Stimulated activated CD8-positive, alpha-beta memory T cell treated with anti-CD3 and anti-CD28 coated beads, Interleukin-7, amount 100 ng/mL, for 4 hours (primary cell): ENCODE data around the gene MYLK2.
"Not testable (repeated sequence)": the region's sequence is repeated elsewhere in the genome, so short reads cannot be mapped to it uniquely, and the experiment has no call there.

Experiments used
- DNase-seq, 2 donors: peaks; one replicate each; pipeline ENCODE4 v3.0.0-alpha.2; 2020; ENCODE audit warnings: low read depth in 2 of 2

MYLK2 gene

DNA sequence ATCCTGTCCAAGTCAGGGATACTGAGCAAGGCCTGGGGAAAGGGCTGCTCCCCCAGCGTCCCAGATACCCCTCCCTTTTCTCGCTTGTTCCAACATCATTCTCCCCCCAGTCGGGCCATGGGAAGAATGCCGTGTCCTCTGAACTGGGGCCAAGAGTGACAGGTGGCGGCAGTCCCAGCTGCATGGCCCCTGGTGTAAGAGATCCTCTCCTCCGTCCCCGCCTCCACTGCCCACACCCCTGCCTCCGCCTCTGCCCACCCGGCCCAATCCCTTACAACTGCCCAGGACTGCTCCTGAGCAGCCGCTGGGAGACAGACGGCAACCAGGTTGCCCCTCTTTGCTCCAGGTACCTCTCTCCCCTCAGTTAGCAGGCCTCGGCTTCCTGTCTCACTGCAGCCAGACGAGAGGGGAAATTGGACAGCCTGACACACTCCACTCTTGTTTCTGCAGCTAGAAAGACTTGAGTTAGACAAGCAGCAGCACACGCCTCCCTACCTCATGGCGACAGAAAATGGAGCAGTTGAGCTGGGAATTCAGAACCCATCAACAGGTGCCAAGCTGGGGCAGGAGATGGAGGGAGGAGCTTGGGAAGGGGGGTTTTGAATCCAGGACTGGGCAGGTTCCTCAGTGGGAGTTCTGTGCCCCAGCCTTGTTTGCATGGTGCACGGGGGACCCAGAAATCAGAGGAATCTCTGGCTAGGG lies at the start of gene MYLK2:
TSS of gene MYLK2 (plus strand) at position 274 of the 702 bp plus-strand sequence. CDS start at position 499, 225 bp downstream.
- DNase-seq = no peak

DNA sequence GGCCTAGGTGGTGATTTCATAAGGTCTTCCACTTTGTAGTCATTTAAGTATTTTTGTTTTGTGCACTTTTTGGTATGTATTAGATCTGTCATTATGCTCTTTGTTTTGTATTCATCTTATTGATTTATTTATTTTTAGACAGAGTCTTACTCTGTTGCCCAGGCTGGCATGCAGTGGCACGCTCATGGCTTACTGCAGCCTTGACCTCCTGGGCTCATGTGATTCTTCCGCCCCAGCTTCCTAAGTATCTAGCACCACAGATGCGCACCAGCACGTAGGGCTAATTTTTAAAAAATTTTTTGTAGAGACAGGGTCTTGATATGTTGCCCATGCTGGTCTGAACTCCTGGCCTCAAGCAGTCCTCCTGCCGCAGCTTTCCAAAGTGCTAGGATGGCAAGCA lies 49.5 kb upstream of the MYLK2 start:
- no peak for DNase-seq

DNA sequence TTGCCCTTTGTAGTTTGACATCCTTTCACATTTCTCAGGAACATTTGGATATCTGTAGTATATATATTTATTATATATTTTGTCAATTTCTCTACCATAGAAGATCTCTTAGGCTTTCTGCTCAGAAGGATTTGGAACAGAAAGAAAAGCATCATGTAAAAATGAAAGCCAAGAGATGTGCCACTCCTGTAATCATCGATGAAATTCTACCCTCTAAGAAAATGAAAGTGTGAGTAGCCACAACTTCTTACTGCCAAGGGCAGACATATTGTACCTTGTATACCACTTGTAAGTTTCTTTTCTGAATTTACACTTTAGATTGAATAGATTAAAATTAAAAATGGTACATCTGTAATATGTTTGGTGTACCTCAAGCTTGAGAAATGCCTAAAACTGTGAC lies 48.9 kb upstream of the MYLK2 start:
- DNase-seq = no peak

DNA sequence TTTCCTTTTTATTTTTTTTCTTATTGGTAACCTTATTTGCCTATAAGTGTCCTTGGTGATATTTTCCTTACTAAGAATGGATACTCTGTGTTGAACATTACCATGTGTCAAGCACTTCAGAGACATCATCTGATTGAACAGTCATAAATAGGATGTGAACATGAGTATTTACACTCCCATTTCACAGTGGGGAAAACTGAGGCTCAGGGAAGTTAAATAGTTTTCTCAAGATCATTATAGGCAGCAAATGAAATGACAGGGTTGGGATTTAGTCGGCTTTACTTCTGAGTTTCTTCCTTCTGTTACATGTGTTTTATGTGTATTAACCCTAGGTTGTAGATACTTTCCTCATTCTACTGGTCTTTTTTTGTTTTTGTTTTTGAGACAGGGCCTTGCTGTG lies 44.7 kb upstream of the MYLK2 start:
- DNase-seq = no peak

DNA sequence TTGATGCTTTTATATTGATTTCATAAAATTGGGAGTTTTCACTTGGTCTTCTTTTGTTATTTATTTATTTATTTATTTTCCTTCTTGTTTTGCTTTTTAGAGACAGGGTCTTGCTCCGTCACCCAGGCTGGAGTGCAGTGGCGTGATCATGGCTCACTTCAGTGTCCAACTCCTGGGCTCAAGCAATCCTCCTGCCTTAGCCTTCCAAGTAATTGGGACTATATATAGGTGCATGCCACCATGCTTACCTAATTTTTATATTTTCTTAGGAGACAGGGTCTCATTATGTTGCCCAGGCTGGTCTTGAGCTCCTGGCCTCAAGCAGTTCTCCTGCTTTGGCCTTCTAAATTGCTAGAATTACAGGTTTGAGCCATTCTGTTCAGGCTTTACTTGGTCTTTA lies 38.3 kb upstream of the MYLK2 start:
- no peak for DNase-seq

DNA sequence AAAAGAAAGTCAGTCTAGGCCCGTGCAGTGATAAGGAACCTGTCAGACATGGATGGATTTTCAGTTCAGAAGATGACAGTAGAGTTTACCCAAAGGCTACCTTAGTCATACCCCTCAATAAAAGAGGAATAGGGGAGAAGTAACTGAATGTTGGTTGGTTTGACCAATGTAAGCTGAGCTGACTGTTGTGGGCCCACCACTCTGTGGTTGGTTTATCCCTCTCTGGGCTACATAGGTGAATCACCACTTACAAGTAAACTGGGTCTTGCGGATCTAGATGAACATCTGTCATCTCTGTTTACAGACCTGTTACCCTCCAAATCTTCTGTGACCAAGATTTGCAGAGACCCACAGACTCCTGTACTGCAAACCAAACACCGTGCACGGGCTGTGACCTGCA lies 37.2 kb upstream of the MYLK2 start:
- no peak for DNase-seq

DNA sequence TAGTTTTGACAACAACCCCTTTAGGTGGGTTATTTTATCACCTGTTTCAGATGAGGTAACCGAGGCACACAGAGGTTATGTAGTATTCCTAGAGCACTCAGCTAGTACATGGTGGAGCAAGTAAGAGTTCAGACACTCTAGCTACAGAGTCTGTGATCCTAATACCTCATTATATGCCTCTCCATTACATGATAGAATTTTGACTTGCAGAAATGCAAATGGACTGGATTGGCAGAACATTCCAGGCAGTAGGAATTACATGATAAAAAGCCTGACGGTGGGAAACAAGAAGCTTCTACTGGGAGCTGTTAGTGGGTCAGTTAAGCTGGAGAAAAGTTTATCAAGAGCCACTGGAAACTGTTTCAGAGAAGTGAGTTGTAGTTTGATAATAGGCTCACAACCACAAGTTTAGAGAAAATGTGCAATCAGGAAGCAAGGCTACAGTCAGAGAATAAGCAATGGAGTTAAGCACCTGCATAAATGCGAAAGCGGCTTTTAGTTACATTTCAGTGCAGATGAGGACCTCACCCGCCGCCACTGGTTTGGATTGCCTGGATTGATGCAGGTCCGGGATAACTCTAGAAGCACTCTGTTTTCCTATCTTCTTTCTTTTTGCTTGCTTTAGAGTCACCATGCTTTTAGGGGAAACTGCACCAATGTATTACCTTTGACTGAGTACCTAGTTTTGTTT lies 34.7 kb upstream of the MYLK2 start:
- DNase-seq = no peak

DNA sequence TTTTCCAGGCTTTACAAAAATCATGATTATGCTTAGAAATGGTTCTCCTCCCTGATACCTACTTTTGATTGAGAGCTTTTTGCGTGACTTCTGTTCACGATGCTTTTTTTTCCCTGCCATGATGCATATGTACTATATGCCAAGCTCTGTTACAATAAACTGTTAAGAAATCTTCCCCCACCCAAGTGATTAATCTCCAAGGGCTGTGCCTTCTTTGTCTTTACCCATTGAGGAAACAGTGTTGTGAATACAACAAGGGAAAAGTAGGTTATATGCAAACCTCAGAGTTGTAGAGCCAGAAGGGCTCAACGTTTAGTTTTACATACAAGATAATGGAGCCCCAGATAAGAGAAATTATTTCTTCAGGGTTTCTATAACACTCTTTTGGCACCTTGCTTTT lies 34.1 kb upstream of the MYLK2 start:
- no peak for DNase-seq

DNA sequence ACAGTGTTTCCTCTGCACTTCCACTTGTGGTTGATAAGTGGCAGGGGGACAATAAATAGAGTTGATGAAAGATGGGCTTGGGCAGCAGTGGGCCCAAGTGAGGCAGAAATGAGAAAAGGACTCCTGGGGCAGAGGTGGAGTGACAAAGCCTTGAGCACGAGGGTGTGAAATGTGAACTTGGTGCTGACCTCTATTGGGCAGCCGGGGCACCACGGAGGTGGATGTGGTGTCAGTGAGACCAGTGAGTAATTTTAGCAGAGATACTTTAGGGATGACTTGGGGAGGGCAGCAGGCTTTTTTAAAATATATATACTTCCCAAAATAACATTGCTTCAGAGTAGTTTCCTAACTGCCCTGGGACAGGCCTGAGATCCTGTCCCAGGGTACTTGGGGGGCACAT lies 30.6 kb upstream of the MYLK2 start:
- no peak for DNase-seq

DNA sequence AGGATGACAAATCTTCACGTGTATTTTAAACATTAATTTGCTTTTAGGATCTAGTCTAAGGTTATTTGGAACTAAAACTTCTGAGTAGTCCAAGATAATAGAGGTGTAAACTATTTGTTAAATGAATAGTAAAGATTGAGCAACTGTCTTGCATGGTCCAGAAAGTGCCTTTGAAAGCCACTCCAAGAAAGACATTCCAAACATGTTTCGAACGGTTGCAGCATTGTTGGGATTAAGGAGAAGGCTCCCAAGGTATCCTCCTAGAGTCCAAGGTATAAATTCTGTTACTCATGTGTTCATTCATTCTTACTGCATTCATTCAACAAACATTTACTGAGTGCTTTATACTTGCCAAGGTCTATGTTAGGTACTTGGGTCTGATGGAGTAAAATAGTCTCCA lies 28.8 kb upstream of the MYLK2 start:
- no peak for DNase-seq

DNA sequence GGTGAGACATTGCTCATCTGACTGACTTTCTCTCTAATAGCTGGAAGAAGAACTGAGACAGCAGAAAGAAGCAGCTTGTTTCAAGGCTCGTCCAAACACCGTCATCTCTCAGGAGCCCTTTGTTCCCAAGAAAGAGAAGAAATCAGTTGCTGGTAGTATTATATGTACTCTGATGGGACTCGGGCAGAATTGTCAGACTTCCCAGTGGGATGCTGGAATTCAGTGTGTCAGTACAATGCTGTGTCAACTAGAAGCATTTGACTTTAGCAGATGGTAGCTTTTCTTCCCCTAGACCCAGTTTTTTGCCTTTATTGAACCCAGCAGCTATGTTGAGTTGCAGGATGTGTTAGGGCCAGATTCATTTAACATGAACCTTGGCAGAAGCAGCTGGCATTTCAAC lies 21.8 kb upstream of the MYLK2 start:
- DNase-seq = no peak

DNA sequence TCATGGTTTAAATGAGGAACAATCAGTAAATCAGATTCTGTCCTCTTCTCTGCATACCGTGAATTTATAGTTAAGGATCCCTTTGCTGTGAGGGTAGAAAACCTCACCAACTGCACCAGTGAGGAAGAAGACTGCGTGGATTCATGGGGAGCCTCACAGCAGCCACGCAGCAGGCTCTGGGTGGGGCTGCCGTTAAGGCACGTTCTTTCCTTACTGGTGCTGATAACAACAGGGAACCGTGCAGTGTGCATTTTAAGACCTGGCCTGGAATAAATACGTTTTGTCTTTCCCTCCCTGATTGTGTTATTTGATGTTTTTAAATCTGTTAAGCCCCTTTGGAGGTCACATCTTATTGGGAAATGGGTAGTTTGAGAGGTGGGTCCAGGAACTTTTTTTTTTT lies 17.6 kb upstream of the MYLK2 start:
- DNase-seq = no peak

DNA sequence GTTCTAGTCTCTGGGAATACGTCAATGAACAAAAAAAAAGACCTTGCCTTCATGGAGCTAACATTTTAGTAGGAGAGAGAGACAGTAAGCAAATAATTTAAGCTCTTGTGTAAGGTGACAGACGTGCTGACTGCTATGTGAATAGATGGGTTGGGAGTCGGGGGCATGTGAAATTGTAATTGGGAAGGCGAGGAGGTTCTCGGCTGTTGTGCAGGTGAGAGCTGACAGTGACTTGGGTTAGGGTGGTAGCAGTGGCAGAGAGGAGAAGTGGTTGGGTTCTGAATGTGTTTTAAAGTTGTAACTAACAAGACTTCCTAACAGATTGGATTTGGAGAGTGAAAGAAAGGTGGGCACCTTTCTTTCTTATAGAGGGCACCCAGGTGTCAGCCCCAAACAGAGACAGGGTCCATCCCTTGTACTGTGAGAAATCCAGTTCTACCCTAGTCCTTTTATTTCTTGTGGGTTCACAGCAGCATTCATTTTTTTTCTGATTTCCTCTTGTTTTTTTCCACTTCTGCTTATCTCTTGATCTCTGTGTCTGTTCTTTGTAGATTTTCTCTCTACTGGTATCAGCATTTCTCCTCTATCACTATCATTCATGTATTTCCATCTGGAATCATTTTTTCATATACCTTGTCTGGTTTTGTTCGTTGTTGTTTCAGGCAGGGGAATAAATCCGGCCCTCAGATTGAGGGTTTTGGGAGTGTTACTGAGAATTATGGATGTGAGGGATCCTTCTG lies 15.4 kb upstream of the MYLK2 start:
- DNase-seq = no peak

DNA sequence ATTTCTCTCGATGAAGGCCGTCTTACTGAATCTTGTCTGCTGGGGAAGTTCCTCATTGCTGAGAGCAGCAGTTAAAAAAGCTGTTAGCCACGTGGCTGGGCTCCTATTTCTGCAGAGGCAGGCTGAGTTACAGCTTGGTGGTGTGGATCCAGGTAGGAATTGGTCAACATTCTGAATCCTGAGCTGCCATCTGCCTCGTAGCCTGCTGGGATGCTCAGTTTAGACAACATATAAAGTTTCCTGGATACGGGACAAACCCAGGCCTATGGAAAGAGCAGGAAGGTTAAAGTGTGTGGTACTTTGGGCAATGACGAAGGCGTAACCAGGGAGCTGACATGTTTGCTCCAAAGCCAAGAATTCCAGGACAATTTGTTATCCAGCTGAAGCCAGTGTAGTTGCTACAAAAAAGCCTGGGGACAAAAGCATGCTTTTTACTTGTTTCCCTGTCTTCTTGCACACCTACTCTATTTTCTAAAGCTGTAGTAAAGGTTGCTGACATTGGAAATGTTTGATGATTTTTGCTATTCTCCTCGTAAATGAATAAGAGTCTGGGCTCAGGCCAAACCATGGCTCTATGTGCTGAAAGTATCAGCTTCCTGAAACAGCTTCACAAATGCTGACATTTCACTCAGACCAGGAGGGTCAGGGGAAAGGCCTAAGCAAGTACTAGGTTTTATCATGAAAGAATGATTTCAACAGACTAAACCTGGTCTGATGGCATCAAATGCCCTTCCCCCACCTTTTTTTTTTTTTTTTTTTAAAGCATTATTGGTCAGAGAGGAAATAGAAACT lies 12.4 kb upstream of the MYLK2 start:
- no peak for DNase-seq

DNA sequence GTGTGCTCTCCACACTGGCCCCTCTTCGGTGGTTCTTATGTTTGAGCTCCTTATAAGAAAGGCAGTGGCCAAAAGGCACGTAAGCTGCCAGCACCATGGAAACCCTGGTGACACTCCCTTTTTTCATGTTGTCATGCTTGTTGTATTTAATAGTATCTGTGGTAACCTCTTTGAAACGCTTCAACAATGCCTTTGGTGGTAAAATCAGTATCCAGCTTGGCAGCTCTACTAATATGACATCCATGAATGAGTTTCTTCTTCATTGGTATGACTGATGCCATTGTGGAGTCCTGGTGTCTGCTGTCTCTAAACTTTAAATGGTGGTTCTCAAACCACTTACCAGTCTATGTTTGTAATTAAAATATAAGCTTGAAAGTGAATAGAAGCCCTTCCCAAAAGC lies 10.7 kb upstream of the MYLK2 start:
- DNase-seq = no peak

DNA sequence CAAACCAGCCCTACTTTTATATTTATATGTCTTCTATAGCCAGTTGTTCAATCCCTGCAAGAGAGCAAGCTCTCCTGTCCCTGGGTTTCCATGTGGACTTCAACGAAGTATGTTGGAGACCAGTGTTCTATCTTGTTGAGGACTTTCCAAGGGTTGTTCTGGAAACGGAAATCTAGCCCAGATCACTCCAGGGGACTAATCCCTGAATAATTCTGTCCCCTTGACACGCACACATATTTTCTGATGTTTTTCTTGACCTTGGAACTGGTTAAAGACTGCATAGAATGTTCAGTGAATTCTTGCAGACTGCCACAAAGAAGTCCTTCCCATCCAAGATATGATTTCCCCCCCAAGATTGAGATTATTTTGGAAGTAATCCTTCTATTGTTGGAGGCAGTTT lies 9.5 kb upstream of the MYLK2 start:
- no peak for DNase-seq

DNA sequence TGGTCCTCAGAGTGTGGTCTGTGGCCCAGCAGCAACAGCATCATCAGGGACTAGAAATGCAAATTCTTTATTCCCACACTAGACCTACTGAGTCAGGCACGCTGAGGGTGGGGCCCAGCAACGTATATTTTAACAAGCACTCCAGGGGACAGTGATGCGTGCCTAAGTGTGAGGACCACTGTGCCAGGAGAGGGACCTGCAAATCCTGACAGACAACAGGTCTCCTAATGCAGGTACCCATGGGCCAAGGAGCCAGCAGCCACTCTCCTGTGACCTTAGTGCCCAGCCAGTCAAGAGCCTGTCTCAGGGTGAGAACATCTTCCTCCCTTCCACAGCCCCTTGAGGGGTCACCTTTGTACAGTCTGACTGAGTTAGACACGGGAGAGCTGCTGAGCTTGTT lies 8.0 kb upstream of the MYLK2 start:
- no peak for DNase-seq

DNA sequence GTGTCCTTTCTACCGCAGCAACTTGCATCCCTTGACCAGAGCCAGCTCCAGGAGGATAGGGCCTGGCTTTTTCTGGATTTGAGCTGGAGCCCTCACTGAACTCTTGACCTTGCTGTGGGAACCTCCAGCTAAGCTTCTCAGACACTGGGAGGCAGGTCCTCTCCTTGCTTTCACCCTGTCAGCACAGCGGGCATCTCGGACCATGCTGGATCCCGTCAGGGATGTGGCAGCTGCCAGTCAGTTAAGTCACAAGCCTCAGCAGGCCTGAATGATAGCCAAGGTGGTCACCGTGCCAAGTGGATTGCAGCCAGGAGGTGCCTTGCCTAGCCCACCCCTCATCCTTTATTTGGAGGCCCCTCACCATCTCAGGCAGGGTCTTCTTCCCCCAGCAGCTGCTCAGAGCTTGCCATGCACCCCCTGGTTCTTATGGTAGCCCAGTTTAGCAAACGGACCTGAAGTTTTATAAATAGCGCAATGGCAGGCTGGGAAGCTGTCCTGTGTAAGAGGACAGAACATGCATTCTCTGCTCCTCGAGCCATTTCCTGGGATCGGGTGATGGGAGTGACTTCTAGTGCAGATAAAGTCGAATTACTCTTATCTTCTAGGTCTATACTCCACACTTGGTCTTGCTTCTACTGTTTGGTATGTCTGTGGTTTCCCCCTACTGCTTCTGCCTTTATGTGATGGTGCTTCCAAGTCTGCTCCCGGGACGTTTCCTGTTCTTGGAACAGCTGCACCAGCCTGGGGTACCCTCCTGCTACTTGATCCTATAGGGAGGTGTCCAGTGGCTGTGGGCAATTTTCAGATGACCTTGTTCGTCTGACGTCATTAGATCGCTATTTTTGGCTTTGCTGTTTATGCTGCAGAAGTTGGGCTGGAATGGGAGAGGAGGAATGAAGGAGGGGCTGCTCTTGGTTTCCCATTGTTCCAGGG lies 7.1 kb upstream of the MYLK2 start:
- no peak for DNase-seq

DNA sequence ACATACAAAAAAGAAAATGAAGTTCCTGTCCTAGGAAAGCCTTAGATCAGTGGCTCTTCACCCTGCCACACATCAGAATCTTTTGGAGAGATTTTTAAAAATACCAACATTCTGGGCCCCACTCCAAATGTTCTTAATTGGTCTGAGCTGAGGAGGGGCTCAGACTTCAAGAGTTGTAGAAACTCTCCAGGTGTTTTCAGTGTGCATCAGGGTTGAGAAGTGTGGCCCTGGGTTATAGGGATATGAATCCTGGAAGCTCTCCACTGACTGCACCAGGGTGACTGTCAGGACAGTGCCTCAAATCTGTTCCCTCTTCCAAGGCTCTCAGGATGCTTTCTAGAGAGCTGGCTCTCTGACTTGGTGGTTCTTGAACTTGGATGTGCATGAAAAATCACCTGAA lies 5.5 kb upstream of the MYLK2 start:
- no peak for DNase-seq

DNA sequence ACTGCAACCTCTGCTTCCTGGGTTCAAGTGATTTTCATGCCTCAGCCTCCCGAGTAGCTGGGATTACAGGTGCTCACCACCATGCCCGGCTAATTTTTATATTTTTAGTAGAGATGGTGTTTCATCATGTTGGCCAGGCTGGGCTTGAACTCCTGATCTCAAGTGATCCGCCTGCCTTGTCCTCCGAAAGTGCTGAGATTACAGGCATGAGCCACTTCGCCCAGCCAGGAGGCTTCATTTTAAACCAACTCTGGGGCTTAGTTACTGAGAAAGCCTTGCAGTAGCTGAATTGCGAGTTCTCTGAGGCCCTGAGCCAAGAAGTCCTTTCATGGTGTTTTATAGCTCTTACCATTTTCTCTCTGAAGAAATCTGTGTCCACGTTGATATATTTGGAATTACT lies 5.0 kb upstream of the MYLK2 start:
- not testable (repeated sequence) for DNase-seq
